Measurements from ENCODE around the gene ZNF318.
"Not testable (repeated sequence)": the region's sequence is repeated elsewhere in the genome, so short reads cannot be mapped to it uniquely, and the experiment has no call there.

The ZNF318 gene, protein sequence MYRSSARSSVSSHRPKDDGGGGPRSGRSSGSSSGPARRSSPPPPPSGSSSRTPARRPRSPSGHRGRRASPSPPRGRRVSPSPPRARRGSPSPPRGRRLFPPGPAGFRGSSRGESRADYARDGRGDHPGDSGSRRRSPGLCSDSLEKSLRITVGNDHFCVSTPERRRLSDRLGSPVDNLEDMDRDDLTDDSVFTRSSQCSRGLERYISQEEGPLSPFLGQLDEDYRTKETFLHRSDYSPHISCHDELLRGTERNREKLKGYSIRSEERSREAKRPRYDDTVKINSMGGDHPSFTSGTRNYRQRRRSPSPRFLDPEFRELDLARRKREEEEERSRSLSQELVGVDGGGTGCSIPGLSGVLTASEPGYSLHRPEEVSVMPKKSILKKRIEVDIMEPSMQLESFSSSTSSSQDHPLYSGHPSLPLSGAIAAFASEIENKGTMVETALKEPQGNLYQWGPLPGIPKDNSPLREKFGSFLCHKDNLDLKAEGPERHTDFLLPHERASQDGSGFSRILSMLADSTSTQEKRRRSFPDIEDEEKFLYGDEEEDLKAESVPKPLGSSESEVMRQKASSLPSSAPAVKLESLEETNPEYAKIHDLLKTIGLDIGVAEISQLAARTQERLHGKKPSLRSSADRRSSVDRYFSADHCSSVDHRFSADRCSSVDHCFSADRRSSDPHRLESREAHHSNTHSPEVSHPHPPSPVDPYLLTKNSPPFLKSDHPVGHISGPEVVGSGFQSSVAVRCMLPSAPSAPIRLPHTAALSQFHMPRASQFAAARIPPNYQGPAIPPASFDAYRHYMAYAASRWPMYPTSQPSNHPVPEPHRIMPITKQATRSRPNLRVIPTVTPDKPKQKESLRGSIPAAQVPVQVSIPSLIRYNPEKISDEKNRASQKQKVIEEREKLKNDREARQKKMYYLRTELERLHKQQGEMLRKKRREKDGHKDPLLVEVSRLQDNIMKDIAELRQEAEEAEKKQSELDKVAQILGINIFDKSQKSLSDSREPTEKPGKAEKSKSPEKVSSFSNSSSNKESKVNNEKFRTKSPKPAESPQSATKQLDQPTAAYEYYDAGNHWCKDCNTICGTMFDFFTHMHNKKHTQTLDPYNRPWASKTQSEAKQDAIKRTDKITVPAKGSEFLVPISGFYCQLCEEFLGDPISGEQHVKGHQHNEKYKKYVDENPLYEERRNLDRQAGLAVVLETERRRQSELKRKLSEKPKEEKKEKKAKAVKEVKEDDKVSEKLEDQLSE (N-terminal part only)

DNA sequence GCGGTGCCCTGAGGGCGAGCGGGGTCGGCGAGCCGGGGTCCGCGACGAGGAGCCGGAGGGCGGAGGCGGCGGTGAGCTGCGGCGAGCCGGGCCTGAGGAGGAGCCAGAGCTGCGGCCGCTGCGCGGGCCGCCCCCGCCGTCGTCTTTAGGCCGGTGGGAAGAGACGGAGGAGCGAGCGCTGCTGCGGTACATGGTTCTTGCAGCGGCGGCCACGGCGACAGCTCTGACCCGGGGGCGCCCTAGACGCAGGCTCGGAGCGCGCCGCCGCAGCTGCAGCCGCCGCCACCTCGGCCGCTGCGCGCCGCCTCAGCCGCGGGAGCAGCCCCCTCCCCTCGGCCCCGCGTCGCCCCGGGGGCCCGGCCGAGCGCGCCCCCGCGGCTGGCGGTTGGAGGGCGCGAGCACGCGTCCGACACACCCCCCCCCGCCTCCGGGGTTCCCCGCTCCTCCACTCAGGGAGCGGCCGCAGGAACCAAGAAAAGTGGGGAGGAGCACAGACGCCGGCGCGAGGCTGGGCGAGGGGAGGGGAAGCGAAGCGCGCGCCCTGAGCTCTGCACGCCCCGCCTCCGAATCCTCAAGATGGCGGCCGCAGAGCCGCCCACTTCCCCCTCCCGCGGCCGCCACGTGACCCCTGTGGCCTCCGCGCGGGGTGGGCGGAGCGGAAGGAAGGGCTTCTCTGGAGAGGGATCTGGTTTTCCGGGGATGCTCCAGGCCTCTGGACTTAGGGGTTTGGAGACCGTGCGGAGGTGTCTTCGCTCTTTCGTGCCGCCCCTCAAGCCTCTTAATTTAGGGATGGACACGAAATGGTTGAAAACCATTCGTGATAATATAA is at the start of gene ZNF318:
Gene ZNF318, minus strand, starts transcription at position 474 of the 829 bp plus-strand sequence. Its CDS starts 282 bp downstream, at position 192.
- peak; percentile 97 to 98 (median 98) for DNase-seq

DNA sequence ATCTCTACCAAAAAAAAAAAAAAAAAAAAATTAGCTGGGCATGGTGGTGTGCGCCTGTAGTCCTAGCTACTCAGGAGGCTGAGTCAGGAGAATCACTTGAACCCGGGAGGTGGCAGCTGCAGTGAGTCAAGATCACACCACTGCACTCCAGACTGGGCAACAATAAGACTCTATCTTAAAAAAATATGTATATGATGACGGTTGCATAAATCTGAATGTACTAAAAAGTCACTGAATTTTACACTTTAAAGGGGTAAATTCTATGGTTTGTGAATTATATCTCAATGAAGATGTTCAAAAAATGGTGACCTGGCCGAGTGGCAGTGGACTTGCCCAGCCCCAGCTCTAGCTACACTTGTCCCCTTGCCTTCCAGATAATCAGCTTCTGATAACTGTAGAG is 47.5 kb upstream of the ZNF318 start:
- no peak for DNase-seq

DNA sequence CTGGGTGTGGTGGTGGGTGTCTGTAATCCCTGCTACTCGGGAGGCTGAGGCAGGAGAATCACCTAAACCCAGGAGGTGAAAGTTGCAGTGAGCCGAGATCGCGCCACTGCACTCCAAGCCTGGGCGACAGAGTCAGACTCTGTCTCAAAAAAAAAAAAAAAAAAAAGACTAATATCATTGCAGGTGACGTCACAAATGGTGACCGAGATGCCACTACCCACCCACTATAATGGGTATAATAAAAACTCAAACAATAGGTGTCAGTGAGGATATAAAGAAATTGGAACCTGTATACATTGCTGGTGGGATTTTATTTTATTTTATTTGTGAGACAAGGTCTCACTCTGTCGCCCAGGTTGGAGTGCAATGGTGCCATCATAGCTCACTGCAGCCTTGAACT is 45.8 kb upstream of the ZNF318 start:
- DNase-seq: not testable (repeated sequence)

DNA sequence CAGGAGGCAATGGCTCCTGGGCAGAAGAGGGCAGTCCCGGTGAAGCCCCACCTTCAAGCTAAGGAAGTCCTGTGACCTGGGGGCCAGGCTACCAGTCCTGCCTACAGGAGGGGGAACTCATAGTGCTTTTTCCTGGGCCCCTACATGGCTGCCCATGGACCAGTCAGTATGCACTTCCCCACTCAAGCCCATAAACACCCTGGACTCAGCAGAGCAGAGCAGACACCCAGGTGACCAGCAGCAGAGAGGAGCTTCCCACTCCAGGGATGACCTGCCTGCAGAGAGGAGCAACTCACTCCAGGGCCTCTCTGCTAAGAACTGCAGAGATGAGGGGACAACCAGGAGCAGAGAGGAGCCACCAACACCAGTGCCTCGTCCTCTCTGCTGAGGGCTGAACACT is 43.6 kb upstream of the ZNF318 start:
- no peak for DNase-seq

DNA sequence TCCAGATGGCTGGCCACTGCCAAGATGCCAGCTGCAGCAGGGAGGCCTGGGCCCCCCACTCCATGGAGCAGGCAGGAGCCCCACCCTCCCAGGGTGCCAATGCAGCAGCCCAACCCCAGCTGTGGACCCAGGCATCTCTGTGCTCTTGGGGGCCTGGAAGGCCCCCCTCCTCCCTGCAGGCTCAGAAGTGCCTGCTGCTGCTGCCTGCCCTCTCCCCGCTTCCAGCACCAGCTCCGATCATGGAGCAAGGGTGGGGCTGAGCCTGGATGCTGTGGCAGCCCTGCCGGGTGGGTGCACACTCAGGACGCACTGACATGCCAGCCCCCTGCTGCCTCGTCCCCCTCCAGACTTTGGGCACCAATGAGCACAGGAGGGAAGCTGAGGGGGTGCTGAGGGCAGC is 43.1 kb upstream of the ZNF318 start:
- DNase-seq: no peak

DNA sequence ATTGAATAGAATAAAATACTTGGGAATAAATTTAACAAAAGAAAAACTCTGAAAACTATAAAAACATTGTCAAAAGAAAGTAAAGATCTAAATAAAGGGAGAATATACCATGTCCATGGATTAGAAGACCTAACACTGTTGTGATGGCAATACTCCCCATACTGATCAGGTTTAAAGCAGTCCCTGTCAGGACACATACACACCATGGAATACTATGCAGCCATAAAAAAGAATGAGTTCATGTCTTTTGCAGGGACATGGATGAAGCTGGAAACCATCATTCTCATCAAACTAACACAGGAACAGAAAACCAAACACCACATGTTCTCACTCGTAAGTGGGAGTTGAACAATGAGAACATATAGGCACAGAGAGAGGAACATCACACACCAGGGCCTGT is 41.3 kb upstream of the ZNF318 start:
- not testable (repeated sequence) for DNase-seq

DNA sequence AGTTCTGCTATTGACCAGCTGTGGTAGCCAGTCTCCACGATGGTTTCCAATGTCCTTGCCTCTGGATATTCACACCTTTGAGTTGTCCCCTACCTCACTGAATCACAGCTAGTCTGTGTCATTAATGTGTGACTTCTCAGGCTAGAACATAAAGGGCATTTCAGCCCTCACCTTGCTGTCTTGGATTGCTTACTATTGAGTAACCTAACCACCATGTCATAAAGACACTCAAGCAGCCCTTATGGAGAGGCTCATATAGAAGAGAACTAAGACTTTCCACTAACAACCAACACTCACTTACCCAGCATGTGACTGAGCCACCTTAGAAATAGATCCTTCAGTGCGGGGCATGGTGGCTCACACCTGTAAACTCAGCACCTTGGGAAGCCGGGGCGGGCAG is 38.8 kb upstream of the ZNF318 start:
- DNase-seq: no peak

DNA sequence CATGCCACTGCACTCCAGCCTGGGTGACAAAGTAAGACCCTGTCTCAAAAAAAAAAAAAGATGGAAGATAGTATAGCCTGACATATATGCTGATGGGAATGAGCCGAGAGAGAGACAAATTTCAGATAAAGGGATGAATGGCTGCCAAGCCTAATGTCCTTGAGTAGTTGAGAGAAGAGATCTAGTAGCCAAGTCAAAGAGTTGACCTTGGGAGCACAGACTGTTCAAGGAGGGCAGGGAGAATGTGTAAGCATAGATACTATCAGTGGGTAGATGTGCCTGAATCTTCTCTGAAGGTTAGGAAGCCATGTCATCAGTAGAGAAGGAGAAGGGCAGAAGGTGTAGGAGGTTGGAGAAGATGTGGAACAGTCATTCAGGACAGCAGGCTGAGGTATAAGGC is 37.8 kb upstream of the ZNF318 start:
- no peak for DNase-seq

DNA sequence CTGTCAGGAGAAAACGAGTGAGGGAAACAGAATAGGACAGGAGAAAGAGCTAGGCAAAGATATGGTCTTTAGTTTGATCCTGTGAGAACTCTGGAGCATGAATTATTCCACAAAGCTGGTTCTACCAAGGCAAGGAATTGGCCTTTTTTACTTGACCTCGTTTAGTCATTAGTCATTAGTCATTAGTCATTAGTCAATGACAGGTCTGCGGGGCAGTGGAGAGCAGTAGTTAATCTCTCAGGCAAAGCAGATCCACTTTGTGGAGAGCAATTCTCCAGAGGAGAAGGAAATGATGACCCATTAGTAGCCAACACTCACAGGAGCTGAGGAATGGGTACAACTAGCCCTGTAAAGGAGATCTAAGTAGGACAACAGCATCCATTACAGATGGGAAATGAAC is 35.9 kb upstream of the ZNF318 start:
- no peak for DNase-seq

DNA sequence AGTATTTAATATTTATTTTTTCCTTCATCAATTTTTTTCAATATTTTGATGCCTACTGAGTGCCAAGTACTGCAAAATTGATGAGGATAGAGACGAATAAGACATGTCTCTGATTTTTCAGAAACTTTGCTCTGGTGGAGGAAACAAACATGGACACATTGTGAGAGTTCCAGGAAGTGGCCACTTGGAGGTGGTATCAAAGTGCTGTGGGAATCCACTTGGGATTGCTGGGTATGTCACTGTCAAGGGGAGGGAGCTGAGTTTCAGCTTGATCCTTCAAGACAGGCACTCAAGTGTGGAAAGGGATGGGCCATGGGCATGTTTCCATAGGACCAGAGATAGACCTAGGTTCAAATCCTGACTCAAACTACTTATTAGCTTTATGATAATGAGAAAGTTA is 33.4 kb upstream of the ZNF318 start:
- DNase-seq: no peak

DNA sequence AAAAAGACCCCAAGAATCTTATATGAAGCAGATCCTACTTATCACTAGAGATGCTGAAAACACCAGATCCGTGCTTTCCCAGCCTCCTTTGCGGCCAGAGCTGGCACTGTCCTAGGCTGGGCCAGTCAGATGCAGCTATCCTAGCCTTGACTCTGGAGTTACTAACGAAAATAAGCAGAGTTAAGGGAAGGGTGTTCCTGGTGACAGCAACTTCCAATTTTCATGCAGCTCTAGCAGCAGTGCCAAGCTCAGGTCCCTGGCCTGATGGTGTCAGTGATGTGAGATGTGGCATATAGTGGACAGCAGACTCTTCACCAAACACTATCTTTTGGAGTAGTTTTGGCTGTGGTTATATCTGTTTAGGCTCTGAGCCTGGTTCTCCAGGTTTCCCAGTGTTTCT is 32.3 kb upstream of the ZNF318 start:
- no peak for DNase-seq

DNA sequence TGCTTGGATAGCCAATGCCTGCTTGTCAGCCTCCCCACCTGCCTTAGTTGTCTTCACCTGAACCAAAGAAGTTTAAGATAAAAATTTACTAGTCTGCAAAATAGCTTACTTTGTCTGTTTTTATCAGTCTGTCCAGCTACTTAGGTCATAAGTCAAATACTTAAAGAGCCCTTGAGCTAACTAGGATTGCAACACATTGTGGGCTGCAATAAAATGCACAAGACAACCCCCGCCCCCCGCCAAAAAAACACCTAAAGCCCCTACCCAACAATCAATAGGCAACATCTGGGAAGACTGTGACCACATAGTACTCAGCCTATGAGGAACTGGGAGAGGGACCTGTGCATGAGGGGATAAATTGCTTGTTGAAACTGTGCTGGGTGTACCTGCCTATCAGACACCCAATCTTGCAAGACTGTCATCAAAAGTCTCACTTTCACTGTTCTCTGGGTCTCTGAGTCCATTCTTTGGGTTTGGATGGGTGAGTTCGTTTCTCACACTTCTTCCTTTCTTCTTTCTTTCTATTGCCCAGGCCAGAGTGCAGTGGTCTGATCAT is 30.6 kb upstream of the ZNF318 start:
- DNase-seq: no peak

DNA sequence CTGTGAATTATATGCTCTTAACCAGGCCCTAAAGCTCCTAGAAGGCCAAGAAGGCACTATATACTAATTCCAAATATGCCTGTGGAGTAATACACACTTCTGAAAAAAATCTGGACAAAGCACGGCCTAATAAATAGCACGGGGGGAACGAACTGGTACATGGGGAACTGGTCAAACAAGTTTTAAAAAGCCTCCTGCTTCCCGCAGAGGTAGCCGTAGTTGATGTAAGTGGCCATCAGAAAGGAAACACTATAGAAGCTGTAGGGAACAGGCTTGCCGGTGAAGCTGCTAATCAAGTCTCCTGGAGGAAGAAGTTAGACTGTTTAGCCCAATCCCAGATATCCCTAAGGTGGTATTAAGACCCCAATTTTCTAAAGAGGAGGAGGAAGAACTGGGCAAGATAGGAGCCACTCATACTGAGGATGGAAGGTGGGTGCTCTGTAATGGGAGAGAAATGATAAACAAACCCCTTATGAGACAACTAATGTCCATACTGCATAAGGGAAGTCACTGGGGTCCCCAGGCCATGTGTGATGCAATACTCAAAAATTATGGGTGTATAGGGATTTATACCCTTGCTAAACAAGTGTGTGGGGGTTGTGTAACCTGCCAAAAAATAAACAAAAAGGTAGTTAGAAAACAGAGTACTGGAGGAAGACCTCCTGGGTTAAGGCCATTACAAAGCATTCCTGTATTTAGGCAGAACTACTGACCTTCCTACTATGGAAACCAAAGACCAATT is 27.1 kb upstream of the ZNF318 start:
- DNase-seq: peak in 2 of 3 experiments; percentile 72 to 84

DNA sequence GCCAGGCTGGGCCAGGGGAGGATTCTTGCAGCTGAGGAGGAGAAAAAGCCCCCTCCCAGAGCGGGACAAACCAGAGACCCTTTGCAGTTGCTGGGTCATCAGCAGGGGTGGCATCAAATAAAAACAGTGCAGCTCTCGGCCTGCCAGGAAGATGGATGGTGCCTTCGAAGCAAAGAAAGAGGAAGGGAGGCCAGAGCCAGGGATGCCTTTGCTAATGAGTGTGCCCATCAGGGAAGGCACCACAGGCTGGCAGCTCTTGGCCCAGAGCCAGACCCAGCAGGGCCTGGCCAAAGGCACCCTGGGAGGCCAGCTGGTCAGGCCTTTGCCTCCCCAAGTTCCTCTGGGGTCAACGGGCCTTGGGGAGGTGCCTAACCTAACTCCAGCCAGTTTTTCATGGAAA is 26.3 kb upstream of the ZNF318 start:
- DNase-seq: peak in 2 of 3 experiments; percentile 32 to 57

DNA sequence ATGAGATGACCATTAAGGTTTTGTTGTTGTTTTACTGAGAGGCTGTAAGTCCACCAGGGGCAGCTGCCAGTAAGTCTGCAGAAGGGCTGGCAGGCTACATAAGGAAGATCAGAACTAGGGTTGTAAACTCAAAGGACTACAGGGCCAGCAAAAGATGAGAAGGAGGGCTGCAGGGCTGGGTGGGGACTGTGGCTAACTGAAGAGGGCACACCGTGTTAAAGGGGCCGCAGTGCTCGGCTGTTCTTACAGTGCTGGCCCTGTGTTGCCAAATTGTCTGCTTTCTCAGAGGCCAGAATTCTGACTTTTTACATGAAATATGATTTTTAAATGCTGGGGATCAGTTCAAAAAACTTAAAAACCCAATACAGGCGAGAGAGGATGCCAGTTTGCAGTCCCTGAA is 25.5 kb upstream of the ZNF318 start:
- DNase-seq: no peak

DNA sequence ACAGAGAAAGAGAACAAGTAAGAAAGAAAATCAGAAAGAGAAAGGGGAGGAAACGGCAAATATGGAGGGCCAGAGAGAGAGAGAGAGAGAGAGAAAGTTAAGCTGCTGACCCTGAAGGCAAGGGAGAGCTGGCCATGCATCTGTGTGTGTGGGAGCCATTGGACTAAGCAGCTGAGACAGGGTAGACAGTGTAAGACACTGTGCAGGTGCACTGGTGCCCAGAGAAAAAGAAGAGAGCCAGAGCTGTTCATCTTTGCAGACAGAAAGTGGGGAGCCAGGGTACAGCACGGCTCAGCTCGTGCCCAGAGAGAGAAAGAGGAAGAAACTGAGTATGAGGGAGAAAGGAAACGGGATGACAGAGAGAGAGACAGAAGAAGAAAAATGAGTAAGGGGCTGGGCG is 24.2 kb upstream of the ZNF318 start:
- DNase-seq: no peak

DNA sequence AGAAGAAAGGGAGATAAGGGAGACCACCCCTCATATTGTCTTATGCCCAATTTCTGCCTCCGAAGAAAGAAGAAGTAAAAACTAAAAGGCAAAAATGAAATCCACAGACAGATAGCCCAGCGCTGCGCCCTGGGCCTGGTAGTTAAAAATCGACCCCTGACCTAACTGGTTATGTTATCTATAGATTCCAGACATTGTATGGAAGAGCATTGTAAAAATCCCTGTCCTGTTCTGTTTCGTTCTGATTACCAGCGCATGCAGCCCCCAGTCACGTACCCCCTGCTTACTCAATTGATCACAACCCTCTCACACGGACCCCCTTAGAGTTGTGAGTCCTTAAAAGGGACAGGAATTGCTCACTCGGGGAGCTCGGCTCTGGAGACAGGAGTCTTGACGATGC is 23.7 kb upstream of the ZNF318 start:
- DNase-seq: not testable (repeated sequence)

DNA sequence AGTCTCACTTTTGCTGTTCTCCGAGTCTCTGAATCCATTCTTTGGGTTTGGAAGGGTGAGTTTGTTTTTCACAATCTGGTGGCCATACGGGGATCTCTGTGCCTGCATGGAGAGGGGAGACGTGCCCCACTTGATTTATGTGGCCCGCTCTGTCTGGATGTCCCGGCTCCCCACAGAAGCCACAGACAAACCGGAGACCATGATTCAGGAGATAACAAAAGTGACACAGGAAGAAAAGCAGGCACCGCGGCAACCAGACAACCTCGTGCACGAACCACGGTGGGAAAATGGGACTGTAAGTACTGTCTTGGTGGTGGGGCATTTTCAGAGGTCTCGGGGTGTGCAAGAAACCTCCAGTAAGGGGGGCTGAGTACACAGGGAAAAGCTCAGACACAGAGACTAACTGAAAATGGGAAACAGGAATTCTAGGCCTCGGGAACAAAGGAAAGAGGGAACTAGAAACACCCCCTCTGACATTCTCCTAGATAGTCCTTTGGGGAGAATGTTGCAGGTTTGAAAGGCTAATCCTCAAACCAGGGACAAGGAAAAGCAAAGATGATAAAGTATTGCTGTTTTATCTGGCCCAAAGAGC is 22.1 kb upstream of the ZNF318 start:
- DNase-seq: no peak

DNA sequence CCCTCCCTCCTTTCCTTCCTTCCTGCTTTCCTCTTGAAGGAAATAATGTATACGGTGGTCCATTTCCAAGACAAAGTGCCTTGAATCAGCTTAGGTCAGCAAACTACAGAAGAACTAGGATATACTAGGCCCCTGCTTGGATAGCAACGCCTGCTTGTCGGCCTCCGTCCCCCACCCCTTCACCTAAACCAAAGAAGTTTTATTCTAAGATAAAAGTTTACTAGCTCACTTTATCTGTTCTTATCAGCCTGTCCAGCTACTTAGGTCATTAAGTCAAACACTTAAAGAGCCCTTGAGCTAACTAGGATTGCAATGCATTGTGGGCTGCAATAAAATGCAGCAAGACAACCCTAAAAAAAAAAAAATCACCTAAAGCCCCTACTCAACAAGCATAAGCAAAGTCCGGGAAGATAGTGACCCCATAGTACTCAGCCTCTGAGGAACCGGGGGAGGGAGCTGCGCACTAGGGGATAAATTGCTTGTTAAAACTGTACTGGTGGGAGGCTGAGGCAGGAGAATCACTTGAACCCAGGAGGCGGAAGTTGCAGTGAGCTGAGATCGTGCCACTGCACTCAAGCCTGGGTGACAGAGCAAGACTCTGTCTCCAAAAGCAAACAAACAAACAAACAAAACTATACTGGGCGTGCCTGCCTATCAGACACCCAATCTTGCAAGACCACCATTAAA is 21.4 kb upstream of the ZNF318 start:
- DNase-seq: not testable (repeated sequence)

DNA sequence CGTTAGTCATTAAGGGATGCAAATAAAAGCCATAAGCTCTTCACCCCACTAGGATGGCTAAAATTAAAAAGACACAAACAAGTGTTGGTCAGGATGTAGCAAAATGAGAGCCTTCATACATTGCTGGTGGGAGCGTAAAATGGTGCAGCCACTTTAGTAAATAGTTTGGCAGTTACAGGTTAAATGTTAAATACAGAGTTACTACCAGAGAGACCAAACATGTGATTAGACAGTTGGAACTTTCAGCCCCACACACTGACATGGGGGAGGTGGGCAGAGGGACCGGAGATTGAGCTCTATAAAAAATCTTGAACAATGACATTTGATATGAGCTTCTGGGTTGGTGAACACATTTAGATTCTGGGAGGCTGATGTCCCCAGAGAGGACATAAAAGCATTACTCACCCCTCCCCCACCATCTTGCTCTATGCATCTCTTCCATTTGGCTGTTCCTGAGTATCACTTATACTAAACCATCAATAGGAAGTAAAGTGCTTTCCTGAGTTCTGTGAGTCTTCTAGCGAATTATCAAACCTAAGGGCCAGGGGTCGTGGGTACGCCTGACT is 20.4 kb upstream of the ZNF318 start:
- DNase-seq: peak in 1 of 3 experiments; percentile 77

All from NCI-H1417 (cell line).